Measurements from ENCODE around the gene SPSB2.
A peak's percentile ranks its signal among the peaks of the same experiment; 100 is the strongest.
"Not testable (repeated sequence)": the region's sequence is repeated elsewhere in the genome, so short reads cannot be mapped to it uniquely, and the experiment has no call there.

The SPSB2 gene

GRCh38 chr12:6899837-6900519 lies 26.9 kb upstream of the SPSB2 start:
- no peak for DNase-seq

- no peak for DNase-seq
These were observed 26.3 kb upstream of the SPSB2 start for GRCh38 chr12:6899427-6899826.

GRCh38 chr12:6896846-6897435 lies 23.8 kb upstream of the SPSB2 start:
- DNase-seq, result no peak

GRCh38 chr12:6894321-6894720 lies 21.2 kb upstream of the SPSB2 start:
- no peak for DNase-seq

GRCh38 chr12:6892683-6893082 lies 19.6 kb upstream of the SPSB2 start:
- DNase-seq, result not testable (repeated sequence)

GRCh38 chr12:6891646-6892001 lies 18.5 kb upstream of the SPSB2 start:
- DNase-seq, result no peak

- peak; percentile 84 for DNase-seq
These were observed 17.9 kb upstream of the SPSB2 start for GRCh38 chr12:6890789-6891645.

GRCh38 chr12:6889775-6890573 lies 16.9 kb upstream of the SPSB2 start:
- DNase-seq, result not testable (repeated sequence)

GRCh38 chr12:6888794-6889193 lies 15.7 kb upstream of the SPSB2 start:
- not testable (repeated sequence) for DNase-seq

GRCh38 chr12:6888360-6888759 lies 15.3 kb upstream of the SPSB2 start:
- no peak for DNase-seq

- DNase-seq, result no peak
These were observed 14.4 kb upstream of the SPSB2 start for GRCh38 chr12:6887460-6887859.

GRCh38 chr12:6886206-6886999 lies 13.3 kb upstream of the SPSB2 start:
- DNase-seq, result not testable (repeated sequence)

GRCh38 chr12:6884539-6884938 lies 11.4 kb upstream of the SPSB2 start:
- no peak for DNase-seq

- DNase-seq, result no peak
These were observed 10.6 kb upstream of the SPSB2 start for GRCh38 chr12:6883683-6884082.

- DNase-seq, result no peak
These were observed 10.1 kb upstream of the SPSB2 start for GRCh38 chr12:6883252-6883651.

GRCh38 chr12:6879824-6880223 lies 6.7 kb upstream of the SPSB2 start:
- not testable (repeated sequence) for DNase-seq

- DNase-seq, result not testable (repeated sequence)
These were observed 889 bp upstream of the SPSB2 start for GRCh38 chr12:6874015-6874368.

GRCh38 chr12:6872073-6873048 lies 742 bp downstream of the SPSB2 start:
- no peak for DNase-seq

GRCh38 chr12:6871052-6871957 lies 1.8 kb downstream of the SPSB2 start:
- DNase-seq, result no peak

- DNase-seq, result not testable (repeated sequence)
These were observed 2.8 kb downstream of the SPSB2 start for GRCh38 chr12:6870304-6870703.

Data from NCI-H1417 treated with DMSO at 0.1 percent for 48 hours (cell line).